ENCODE results near the gene SLC2A6.

SLC2A6 gene

GRCh38 chr9:133516256-133516960, 37.5 kb upstream of the SLC2A6 start:
- in situ Hi-C loops (cut with MboI; ENCODE audit: low sequenced_read_pairs), result no loop called here

- in situ Hi-C loops (cut with MboI; ENCODE audit: low sequenced_read_pairs), result no loop called here
Measured at GRCh38 chr9:133515615-133516255, 36.8 kb upstream of the SLC2A6 start.

GRCh38 chr9:133515240-133515610, 36.3 kb upstream of the SLC2A6 start:
- in situ Hi-C loops (cut with MboI; ENCODE audit: low sequenced_read_pairs), result no loop called here

DNA sequence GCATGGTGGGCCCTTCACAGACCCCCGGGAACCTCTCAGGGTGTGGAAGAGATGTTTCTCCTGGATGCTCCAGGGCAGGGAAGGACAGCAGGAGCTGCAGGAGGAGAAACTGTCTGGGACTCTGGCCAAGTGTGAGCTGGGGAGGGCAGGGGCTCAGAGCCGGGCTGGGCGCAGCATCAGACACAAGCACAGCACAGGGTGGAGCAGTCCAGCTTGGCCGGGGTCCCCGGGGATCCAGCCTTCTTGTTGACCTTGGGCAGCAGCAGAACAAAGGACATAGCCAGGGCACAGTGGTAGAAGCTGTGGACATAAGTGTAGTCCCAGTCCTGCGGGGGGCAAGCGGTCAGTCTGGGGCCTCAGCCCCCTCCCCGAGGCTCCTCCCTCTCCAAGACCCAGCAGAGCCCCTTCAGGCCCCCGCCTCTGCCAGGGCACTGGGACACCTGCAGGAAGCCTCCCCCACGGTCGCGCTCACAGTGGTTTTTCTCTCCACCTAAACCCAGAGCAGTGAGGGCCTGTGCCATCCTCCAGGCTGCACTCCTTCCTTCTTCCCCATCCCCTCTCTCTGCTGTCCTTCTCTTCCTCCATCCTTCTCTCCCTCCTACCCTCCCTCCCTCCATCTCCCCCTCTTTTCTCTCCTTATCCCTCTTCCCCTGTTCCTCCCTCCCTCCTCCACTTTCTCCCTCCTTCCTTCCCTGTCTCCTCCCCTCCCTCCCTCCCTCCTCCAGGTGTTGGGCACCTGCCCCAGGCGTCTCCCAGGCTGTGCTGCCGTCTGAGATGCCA, 35.8 kb upstream of the SLC2A6 start:
- in situ Hi-C loops (cut with MboI; ENCODE audit: low sequenced_read_pairs), result no loop called here

- in situ Hi-C loops (cut with MboI; ENCODE audit: low sequenced_read_pairs), result no loop called here
Measured at GRCh38 chr9:133513214-133514100, 34.6 kb upstream of the SLC2A6 start.

- in situ Hi-C loops (cut with MboI; ENCODE audit: low sequenced_read_pairs), result no loop called here
Measured at GRCh38 chr9:133512253-133513213, 33.6 kb upstream of the SLC2A6 start.

DNA sequence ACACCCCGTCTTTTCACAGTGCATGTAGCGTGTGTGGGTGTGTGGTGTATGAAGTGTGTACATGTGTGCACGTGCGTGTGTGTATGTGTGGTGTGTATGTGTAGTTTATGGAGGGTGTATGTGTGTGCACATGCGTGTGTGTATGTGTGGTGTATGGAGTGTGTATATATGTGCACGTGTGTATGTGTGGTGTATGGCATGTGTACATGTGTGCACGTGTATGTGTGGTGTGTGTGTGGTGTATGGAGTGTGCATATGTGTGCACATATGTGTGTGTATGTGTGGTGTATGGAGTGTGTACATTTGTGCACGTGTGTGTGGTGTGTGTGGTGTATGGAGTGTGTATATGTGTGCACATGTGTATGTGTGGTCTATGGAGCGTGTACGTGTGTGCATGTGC, 32.7 kb upstream of the SLC2A6 start:
- in situ Hi-C loops (cut with MboI; ENCODE audit: low sequenced_read_pairs), result no loop called here

- in situ Hi-C loops (cut with MboI; ENCODE audit: low sequenced_read_pairs), result no loop called here
Measured at GRCh38 chr9:133510926-133511505, 32.1 kb upstream of the SLC2A6 start.

DNA sequence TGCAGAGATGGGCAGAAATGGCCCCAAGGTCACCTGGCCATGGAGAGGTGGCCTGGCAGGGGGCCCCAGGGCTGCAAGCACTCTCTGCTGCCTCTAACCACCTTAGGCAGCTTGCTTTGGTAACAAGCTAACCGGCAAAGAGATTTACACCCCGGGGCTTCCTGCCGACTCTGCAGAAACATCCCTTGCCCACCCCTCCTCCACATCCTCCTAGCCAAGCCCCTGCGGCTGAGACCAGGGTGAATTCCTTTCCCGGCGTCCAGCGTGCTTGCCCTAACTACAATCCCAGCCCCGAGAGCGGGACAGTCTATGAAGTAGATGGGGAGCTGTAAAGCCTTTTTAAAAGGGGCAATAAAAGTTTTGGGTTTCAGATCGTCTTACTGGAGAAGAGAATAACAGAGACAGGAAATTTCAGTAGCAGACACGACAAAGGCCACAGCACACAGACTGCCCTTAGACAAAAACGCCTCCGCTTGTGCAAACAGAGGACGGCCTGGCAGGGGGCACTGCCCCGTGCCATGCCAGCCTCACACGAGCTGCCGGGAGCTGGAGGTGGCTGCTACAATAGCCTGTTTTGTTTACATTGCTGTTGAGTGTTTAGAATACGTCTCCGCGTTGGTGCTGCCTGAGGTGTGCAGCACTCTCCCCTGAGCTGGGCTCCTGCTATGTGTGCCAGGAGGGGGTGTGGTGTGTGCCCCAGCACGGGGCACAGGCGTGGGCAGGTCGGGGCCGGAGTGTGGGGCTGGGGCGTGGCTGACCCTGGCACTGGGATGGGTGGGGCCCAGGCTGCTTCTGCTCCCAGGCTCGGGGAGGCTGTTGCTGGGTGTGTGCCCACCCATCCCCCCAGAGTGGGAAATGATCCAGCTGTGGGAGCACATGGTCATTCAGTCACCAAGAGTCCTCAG, 30.5 kb upstream of the SLC2A6 start:
- in situ Hi-C loops (cut with MboI; ENCODE audit: low sequenced_read_pairs), result no loop called here

DNA sequence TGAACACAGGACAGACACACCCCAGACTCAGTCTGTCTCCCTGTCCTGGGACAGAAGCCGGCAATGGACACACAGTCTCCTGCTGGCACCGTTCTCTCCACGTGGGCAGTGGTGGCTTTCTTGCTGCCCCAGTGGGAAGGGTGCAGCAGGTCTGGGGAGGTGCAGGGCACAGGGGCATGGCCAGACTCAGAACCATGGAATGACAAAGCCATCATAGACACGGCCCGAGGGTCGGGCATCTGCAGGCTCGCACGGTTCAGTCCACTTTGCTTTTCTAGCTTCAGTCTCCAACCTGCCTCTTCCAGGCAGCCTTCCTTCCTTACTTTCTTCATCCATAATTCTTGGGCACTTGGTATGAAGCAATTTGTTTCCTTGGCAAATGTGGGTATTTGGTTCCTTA, 29.1 kb upstream of the SLC2A6 start:
- in situ Hi-C loops (cut with MboI; ENCODE audit: low sequenced_read_pairs), result no loop called here

GRCh38 chr9:133507246-133507965, 28.5 kb upstream of the SLC2A6 start:
- in situ Hi-C loops (cut with MboI; ENCODE audit: low sequenced_read_pairs), result no loop called here

- in situ Hi-C loops (cut with MboI; ENCODE audit: low sequenced_read_pairs), result no loop called here
Measured at GRCh38 chr9:133506653-133507038, 27.7 kb upstream of the SLC2A6 start.

- in situ Hi-C loops (cut with MboI; ENCODE audit: low sequenced_read_pairs), result no loop called here
Measured at GRCh38 chr9:133505901-133506652, 27.2 kb upstream of the SLC2A6 start.

GRCh38 chr9:133505186-133505830, 26.4 kb upstream of the SLC2A6 start:
- in situ Hi-C loops (cut with MboI; ENCODE audit: low sequenced_read_pairs), result no loop called here

DNA sequence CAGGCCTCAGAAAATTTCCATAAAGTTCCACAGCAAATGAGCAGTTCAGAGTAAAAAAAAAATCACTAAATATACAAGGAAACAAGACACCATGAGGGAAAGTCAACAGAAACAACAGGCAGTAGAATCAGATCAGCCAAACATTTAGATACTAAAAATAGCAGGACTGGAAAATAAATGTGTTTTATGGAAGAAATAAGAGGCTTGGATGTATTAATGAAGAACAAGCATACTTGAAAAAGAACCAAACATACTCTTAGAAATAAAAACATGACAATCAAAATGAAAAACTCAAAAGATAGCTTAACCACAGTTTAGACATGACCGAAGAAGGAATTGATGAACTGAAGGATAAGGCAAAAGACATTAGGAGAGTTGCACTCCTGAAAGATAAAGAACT, 23.2 kb upstream of the SLC2A6 start:
- in situ Hi-C loops (cut with MboI; ENCODE audit: low sequenced_read_pairs), result no loop called here

GRCh38 chr9:133499892-133500270, 21.0 kb upstream of the SLC2A6 start:
- in situ Hi-C loops (cut with MboI; ENCODE audit: low sequenced_read_pairs), result no loop called here

Data from HL-60/S4 (cell line).